Fibroblast of skin of scalp (primary cell): ENCODE results near the gene IFITM10. TPM values are rescaled to one million over a fixed set of nuclear protein-coding genes. Genes with fewer than 3 reads are reported as not detected.

Source experiments
- DNase-seq: peaks from one replicate; pipeline ENCODE4 v3.0.0-alpha.2; 2013
- polyA plus RNA-seq, 2 experiments: library from polyadenylated mRNA; unstranded; fragments of 120-200 nt; gene quantifications; one replicate each; pipeline ENCODE4 v1.2.1, GENCODE V29; 2013; ENCODE audit not compliant: insufficient read length in 2 of 2

Gene IFITM10
- polyA plus RNA-seq (2013, experiment 1 of 2; ENCODE audit: insufficient read length): 0.20 TPM
- 0.17 TPM for polyA plus RNA-seq (2013, experiment 2 of 2; ENCODE audit: insufficient read length)

DNA sequence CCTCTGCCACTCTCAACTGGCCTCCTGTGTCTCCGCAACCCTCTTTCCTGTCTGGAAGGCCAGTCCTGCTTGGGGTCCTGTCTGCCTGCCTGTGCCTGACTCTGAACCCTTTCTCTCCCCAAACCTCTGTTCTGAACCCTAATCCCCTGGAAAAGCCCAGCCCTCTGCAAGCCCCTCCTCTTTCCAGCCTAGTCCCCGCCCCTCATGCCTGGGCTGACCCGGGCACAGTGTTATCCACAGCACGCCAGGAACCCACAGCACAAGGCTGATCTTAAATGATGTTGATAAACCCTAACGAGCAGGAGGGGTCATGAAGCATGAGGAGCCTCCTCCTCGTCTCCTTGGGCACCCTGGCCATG lies at the start of gene IFITM10:
TSS of gene IFITM10 (minus strand) at position 115 of the 359 bp plus-strand sequence. CDS start 153 bp downstream, outside the sequence.
- DNase-seq: no peak

DNA sequence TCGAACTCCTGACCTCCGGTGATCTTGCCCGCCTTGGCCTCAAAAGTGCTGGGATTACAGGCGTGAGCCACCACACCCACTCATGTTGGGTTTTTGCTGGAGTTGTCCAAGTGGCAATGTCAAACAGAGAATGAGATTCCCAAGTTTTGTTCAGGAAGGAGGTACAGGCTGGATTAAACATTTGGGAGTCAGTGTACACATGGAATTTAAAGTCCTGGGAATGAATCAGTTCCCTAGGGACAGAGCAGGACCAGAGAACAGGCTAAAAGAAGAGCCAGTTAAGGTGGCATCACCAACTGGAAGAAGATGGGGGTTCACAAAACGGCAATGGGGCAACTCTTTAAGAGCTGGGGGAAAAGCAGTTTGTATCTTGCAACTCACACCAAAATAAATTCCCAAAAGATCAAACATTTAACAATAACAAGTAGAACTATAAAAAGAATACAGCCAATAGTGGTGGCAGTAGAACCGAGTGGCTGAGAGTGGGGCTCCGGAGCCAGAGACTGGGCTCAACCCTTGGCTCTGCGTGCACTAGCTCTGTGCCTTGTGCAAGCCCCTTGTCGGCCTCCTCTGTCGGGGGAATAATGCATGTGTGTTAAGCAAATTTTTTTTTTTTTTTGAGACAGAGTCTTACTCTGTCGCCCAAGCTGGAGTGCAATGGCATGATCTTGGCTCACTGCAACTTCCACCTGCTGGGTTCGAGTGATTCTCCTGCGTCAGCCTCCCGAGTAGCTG lies 47.2 kb upstream of the IFITM10 start:
- DNase-seq: no peak

DNA sequence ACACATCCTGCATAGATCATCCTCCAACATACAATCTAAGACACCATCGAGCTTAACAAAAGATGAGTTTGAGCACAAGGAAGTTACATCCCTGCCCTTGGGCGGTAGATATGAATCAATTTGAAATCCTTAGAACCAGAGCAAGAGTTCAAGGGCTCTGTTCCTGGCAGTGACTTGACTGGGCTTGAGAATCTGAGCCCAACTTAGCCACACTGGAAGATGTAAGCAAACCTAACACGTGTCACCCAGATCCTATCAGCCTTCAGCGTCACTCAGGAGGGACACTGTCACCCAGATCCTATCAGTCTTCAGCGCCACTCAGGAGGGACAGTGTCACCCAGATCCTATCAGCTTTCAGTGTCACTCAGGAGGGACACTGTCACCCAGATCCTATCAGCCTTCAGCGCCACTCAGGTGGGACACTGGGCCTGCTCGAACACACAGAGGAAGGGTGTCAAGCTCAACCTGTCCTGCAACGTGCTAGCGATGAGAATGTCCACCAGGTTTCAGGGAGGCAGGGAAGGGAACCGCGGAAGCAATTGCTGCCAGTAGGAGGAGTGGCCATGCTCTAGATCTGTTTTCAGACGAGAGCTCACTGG lies 46.1 kb upstream of the IFITM10 start:
- DNase-seq: no peak

DNA sequence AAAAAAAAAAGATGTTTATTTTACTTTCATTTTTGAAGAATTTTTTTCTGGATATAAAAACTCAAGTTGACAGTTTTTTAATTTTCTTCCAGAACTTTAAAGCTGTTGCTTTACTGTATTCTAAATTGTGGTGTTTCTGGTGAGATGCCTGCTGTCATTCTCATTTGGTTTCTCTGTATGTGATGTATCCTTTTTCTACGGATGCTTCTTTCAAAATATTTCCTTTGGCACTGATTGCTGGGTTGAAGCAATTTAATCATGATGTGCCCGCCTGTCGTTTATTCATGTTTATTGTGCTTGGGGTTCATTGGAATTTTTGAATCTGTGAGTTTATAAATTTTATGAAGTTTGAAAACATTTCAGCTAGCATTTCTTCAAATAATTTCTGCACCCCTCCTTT lies 42.7 kb upstream of the IFITM10 start:
- DNase-seq: peak; percentile 44

DNA sequence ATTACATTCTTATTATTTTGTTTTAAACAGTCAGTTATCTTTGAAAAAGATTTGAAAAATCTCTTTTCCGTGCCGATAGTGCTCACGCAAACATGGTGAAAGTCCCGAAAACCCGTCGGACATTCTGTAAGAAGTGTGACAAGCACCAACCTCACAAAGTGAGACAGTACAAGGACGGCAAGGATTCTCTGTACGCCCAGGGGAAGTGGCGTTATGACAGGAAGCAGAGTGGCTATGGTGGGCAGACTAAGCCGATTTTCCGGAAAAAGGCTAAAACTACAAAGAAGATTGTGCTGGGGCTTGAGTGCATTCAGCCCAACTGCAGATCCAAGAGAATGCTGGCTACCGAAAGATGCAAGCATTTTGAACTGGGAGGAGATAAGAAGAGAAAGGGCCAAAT lies 42.1 kb upstream of the IFITM10 start:
- no peak for DNase-seq

DNA sequence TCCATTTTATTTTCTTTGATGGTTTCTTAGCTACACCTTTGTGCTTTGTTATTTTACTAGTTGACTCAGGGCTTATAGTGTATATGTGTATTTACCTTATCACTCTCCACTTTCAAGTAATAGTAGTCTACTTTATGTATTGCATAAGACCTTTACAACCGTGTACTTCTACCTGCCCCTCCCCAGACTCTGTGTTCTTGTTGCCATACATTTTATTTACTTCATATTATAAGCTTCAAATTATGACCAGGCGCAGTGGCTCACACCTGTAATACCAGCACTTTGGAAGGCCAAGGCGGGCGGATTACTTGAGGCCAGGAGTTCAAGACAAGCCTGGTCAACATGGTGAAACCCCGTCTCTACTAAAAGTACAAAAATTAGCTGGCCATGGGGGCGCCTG lies 41.5 kb upstream of the IFITM10 start:
- no peak for DNase-seq

DNA sequence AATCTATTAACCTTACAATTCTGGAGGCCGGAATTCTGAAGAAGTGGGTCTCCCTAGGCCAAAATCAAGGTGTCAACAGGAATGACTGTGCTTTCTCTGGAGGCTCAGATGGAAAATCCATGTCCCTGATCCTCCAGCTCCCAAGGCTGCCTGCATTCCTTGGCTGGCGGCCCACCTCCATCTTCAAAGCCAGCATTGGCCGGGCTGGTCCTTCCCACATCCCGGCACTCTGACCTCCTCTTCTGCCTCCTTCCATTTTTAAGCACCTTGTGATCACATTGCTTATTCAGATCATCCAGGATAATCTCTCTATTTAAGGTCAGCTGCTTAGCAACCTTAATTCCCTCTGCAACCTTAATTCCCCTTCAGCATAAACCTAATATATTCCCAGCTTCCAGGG lies 36.1 kb upstream of the IFITM10 start:
- DNase-seq: no peak

DNA sequence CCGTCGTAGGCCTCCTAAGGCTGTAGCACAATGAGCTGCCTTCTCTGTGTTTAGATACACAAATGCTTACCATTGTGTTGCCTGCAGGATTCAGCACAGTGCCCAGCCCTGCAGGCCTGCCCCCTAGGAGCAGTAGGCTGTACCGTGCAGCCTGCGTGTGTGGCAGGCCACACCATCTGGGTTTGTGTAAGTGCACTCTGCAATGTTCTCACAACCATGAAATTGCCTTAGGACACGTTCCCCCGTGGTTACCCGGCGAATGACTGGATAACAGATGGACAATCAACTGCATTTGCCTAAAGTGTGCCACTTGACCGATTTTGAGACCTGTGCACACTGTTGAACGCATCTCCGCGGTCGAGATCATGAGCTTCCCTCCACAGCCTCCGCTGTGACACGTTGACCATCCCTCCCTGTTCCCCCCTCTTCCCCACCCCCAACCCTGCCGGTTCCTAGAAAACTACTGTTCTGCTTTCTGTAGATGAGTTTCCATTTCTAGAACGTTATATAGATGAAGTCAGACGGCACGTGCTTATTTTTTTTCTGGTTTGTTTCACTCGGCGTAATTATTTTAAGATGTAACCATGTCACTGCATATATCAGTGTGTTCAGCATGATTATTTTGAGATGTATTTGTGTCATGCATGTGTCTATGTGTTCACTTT lies 35.5 kb upstream of the IFITM10 start:
- DNase-seq: no peak

DNA sequence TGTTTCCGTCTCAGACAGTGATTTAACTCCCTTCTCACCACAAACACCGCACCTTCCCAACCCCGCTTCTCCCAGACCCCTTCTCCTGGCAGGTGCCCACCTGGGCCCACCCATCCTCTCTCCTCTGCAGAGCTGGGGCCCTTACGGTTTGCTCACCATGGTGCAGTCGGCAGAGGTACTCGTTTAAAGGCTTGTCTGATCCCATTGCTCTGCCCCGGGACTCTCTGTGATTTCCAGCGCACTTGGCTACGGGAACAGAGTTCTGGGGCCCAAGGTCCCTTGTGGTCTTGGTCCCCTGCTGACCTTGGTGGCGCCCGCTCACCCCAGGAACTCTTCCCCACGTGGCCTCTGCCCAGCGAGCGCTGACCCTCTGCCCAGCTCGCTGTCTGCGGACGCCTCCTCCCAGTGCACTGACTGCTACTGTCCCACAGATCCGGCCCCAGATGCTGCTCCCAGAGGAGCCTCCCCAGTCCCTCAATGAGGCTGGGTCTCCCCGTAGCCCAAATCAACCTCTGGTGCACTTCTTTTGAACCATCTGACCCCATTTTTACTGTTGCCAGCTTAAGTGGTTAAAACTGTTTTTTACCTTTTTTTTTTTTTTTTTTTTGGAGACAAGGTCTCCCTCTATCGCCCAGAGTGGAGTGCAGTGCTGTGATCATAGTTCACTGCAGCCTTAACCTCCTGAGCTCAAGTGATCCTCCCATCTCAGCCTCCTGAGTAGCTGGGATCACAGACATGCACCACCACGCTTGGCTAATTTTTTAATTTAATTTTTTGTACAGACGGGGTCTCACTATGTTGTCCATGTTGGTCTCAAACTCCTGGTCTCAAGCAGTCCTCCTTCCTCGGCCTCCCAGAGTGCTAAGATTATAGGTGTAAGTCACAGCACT lies 34.6 kb upstream of the IFITM10 start:
- no peak for DNase-seq

DNA sequence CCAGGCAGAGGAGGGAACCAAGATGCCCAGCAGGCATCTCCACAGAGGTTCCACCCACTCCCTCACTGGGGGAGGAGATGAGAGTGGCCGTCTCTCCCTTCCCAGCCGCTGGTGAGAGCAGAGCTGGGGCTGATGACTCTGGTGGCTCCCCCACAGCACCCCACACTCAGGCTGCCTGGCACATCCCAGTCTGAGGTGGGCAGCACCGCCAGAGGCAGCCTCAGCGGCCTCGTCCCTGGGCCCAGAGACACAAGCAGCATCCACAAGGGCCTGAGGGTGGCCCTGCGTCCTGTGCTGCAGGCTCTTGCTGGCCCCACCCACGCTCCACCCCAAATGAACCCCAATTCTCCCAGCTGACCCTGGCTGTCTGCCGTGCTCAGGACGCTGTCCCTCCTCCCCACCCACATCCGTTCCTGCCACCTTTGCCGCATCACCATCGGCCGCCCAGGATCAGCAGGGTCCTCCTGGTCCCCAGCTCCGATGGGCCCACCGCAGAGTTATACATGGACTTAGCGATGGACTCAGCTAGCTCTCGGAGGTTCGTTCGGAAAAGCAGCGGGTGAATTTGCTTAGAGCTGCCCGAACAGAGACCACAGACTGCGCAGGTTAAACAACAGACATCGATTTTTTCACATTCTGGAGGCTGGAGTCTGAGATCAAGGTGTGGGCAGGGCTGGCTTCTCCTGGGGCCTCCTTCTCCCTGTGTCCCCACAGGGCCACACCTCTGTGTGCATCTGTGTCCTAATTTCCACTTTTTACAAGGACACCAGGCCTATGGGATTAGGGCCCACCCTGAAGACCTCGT lies 33.5 kb upstream of the IFITM10 start:
- no peak for DNase-seq

DNA sequence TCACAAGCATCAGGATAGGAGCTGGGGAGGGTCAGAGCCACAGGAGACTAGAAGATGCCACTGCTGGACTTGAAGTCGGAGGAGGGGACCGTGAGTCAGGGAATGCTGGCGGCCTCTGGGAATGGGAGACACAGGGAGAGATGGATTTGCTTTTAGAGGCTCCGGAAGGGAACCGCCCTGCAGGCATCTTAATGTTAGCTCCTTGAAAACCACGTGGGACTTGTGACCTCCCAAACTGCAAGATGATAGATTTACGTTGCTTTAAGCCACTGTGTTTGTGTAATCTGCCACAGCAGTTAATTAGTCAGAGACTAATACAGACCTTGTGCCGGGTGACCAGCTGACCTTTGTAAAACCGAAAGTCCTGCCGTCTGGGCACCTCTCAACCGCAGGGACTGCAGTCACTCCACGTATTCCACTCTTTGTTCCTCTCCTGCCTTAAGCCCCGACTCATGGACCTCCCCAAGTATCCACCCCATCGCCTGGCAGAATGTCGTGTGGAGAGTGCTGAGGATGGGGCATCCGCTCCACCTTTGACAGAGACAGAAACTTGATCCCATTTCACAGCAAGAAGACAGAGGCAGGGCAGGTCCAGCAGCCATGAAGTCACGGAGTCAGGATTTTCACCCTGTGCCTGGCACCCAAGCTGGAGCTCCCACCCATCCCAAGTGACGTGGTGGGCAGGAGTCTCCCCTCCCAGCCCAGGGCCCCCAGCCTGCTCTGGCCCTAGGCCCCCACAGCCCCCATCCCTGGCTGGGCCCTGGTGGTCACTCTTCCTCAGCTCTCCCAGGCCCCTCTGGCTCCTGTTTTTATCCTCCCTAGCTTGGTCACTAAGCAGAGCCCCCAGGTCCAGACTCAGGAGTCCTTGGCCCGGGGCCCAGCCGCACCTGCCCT lies 32.7 kb upstream of the IFITM10 start:
- DNase-seq: peak; percentile 30

DNA sequence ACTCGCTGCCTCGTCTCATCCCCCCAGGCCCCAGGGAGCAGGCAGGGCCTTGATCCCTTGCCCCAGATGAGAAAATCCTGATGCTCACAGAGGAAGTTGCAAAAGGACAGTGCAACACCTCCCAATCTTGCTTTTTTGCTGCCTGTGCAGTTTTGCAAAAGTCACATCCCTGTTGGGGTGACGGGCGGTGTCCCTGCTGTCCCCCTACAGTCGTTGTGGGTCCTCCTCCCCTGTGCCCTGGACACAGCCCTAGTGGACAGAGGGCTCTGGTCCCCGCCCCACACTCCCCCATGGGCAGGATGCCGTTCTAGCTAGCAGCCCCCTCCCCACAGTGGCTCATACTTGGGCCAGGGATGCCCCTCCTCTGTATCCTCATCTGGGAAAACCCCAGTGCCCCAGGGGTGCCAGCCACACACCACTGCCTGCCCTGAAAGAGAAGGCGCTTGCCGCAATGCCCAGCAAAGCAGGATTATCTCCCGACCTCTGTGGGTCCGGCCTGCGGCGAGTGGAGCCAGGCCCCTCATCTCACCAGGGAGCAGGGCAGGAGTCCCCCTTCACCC lies 31.7 kb upstream of the IFITM10 start:
- DNase-seq: no peak

DNA sequence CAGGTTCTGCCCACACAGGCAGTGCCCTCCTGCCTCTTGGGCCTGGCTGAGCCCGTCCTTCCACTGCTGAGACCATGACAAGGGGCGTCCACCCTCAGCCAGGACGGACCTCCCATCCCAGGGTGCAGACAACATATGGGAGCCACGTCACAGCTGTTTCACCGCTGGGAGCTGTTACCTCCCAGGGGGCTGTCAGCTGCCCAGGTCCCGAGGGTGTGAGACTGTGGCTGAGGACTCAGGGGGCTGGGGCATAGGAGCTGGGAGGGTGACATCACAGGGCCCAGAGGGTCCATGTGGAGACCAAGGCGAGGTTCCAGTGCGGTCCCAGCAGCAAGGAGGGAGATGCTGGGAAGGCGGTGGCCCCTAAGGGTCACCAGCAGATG lies 31.2 kb upstream of the IFITM10 start:
- no peak for DNase-seq

DNA sequence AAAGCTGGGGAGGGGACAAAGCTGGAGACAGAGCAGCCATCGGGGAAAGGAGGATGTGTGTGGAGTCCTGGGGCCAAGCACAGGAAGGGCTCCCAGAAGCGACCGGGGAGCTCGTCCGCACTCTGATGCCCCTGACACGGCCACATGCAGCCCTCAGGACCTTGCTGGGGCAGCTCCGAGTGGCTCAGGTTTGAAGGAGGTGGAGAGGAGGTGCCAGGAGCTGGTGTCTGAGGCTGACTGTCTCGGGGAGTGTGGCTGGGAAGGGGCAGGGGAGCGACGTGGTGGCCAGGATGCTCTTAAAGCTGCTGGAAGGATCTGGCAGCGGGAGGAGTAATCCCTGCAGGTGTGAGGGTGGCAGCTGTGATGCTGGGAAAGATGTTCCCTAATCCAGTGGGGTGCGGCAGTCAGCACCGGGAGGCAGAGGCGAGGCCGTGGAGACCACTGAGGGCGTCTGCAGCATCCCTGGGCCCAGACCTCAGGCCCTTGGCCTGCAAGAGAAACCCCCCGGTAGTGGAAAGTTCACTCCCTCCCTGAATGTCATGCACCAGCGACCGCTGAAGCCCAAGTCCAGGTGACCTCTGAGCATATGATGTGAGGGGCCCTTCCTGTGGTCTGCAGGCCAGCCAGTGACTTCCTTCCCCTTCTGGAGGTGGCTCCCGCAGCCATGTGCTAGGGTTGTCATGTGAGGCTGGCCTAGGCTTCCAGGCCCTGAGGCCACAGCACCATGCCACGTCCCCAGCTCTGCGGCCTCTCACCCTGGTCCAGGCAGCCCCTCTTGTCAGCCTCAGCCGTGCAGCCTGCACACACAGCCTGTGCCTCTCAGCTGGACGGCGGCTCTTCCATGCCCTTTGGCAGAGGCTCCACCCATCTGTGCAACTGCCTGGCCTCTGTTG lies 30.6 kb upstream of the IFITM10 start:
- DNase-seq: no peak

DNA sequence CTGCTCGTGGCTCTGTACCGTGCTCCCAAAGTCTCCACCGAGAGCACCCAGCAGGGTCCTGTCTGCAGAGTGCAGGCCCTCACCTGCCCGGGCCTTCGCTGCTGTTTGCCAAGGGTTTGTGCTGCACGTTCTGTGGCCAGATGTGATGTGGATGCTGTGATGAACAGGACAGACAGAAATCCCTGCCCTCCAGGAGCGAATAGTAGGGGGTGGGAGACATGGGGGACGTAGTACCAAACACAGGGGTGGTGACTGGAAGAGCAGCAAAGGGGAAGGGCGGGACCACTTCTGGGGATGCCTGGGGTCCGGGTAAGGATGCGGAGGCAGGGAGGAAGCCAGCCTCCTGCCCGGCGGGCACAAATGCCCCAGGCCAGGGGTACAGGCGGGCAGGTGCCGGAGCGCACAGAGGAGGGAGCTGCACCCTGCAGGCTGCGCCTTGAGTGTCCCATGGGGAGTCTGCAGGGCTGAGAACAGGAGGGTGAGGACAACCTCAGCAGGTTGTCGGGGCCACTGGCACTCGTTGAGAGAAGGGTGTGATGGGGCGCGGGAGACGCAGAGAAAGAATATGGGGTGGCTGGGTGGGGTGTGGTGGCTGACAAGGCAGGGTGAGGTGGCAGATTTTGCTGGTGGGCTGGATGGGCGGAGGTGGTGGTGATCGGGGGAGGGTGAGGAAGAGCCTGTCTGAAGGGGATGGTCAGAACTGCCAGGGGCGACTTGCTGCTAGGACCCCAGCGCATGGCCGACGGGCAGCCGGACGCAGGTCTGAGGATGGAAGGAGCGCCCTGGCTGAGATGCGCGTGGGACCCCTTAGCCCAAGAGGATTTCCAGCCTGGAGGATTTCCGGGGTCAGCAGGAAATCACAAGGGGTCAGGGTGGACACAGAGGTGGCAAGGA lies 29.7 kb upstream of the IFITM10 start:
- DNase-seq: no peak

DNA sequence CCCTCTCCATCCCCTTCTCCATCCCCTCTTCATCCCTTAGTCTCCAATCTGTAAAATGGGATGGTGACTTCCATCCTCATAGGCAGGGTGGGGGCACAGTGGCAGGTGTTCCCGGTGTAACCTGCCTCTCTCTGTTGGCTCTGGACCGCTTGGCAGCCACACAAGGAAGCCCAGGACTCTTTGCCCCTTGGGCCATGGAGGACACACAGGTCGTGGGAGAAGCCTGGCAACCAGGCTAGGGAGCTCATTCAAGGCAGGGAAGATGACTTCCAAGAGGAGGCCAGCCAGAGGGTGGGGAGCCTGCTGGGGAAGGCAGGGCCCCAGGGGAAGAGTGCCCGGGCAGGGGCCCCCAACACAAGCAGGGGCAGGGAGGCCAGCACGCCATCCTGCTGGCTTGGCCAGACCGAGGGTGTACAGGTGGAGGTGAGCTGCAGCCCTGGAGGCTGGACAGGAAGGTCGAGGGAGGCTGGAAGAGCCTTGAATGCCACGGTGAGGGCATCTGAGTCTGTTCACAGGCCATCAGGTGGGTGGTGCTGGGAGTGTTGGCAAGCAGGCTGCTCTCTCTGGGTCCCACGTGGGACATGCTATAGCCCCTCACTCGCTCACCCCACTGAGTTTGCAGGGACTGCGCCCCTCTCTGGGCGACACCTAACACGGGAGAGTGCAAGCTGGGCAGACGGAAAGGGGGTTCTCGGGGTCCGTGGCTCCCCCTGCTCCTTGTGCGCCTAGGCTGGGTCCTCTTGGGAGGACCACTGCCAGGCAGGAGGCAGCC lies 28.8 kb upstream of the IFITM10 start:
- no peak for DNase-seq

DNA sequence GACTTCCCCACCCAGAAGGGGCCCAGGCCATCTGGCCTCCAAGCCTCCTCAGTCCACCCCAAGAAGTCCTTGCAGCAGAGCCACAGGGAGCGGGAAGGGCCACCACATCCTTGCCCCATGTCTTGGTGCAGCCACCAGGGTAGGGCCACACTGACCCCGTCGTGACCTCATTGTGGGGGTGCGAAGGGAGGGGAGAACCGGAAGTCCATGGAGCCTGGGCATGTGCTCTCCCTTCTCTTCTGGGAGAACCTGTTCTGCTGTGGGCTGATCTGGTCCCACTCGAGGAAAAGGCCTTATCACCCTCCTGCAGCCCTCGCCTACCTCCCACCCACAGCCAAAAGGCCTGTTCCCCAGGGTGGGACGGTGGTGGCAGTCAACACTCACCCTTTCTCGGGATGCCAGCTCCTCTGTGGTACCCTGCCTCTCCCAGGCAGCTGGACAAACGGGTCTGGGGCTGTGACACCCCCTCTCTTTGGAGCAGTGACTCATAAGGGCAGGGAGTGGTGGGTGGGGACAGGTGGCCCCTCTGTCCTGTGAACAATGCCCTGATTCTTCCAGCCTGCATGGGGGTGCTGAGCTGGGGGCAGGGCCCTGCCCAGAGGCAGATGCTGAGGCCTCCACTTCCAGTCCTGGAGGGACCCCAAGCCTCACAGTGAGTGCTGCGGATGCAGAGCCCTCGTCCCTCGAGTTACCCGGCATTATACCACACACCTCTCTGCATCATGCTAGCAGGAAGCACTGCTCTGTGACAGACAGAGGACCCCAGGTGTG lies 27.9 kb upstream of the IFITM10 start:
- DNase-seq: no peak
